A549 (cell line): ENCODE measurements around the gene MT1E. TPM values are rescaled to one million over a fixed set of nuclear protein-coding genes. Genes with fewer than 3 reads are reported as not detected.

Experiments used
- ATAC-seq, 2 experiments: fragments of 200-7000 bp in 1 of 2; fragments of >200 bp in 1 of 2; cut with Nextera tagmentation in 1 of 2; cut with Tn5 transposase in 1 of 2; 3 replicates each; pipeline versions ENCODE4 v1.8.0 to v1.9.1; 2018 to 2020; ENCODE audit warnings: mild to moderate bottlenecking in 1 of 2, moderate library complexity in 1 of 2
- CTCF ChIA-PET: fragments of 300-600 bp; sonication (Branson Sonifier 250); formaldehyde crosslinking; extraction: SDS; loops from one replicate; lab custom pipeline; 2021; ENCODE audit warnings: antibody characterized with exemption, inconsistent platforms; lab: Yijun Ruan, JAX
- POLR2A ChIA-PET: fragments of 350-600 bp; formaldehyde crosslinking; extraction: SDS; loops from one replicate; lab custom pipeline; 2021; ENCODE audit warnings: antibody characterized with exemption, inconsistent platforms; lab: Yijun Ruan, JAX
- DNase-seq, 2 experiments: peaks; one replicate each; pipeline versions ENCODE4 v3.0.0 to v3.0.0-alpha.2; 2011 to 2016; ENCODE audit warnings: low read depth in 1 of 2, low spot score in 1 of 2
- FAIRE-seq: peaks from 2 replicates; lab custom pipeline; 2011; peaks lifted over from hg19 to GRCh38; lab: Jason Lieb, UNC
- H3K27ac ChIP-seq, 2 experiments: fragments of >200 bp; sonication (Bioruptor Twin); formaldehyde crosslinking; 3 replicates each; pipeline ENCODE4 v1.5.1; 2016 to 2017
- H3K4me1 ChIP-seq: fragments of >200 bp; sonication (Bioruptor Twin); formaldehyde crosslinking; 3 replicates; pipeline ENCODE4 v1.6.1; 2016
- H3K4me2 ChIP-seq: fragments of >200 bp; sonication (Bioruptor Twin); formaldehyde crosslinking; 3 replicates; pipeline ENCODE4 v1.6.1; 2016
- H3K4me3 ChIP-seq: fragments of >200 bp; sonication (Bioruptor Twin); formaldehyde crosslinking; 3 replicates; pipeline ENCODE4 v1.5.1; 2016
- H3K9me3 ChIP-seq: fragments of >200 bp; sonication (Bioruptor Twin); formaldehyde crosslinking; 3 replicates; pipeline ENCODE4 v1.6.1; 2016
- ATOH8 ChIP-seq: fragments of 250-450 bp; sonication (Bioruptor Pico); IDR thresholded peaks from 2 replicates; pipeline ENCODE4 v1.5.0; 2020; ENCODE audit warnings: low read depth, mild to moderate bottlenecking, moderate library complexity
- CBX8 ChIP-seq: fragments of 200-600 bp; sonication (generic); IDR thresholded peaks from 2 replicates; pipeline ENCODE4 v1.6.1; 2016
- CHD2 ChIP-seq: fragments of 150-350 bp; IDR thresholded peaks from 2 replicates; pipeline ENCODE4 v1.6.1; 2014; ENCODE audit warnings: low read length; ENCODE audit not compliant: partially characterized antibody
- CHD4 ChIP-seq: fragments of 200-600 bp; sonication (generic); IDR thresholded peaks from 2 replicates; pipeline ENCODE4 v1.6.1; 2016; ENCODE audit warnings: antibody characterized with exemption, mild to moderate bottlenecking, borderline replicate concordance
- FOSB ChIP-seq: fragments of 250-450 bp; sonication (Bioruptor Pico); IDR thresholded peaks from 2 replicates; pipeline ENCODE4 v1.5.0; 2020; ENCODE audit warnings: mild to moderate bottlenecking, moderate library complexity
- FOXS1 ChIP-seq: fragments of 250-450 bp; sonication (Bioruptor Pico); IDR thresholded peaks from 2 replicates; pipeline ENCODE4 v1.5.0; 2020; ENCODE audit warnings: mild to moderate bottlenecking, moderate library complexity
- HMGXB4 ChIP-seq: fragments of 250-450 bp; sonication (Bioruptor Pico); IDR thresholded peaks from 2 replicates; pipeline ENCODE4 v1.5.0; 2021; ENCODE audit warnings: mild to moderate bottlenecking, moderate library complexity, borderline replicate concordance
- HOXA7 ChIP-seq: fragments of 250-450 bp; sonication (Bioruptor Pico); IDR thresholded peaks from 2 replicates; pipeline ENCODE4 v1.5.0; 2020; ENCODE audit warnings: mild to moderate bottlenecking, moderate library complexity
- JUN ChIP-seq, 2 experiments: fragments of >200 bp; sonication (Bioruptor Twin); formaldehyde crosslinking; IDR thresholded peaks; 2 replicates in 1 of 2; 3 replicates in 1 of 2; pipeline ENCODE4 v1.6.1; 2016 to 2017
- JUNB ChIP-seq: fragments of >200 bp; sonication (Bioruptor Twin); formaldehyde crosslinking; IDR thresholded peaks from 2 replicates; pipeline ENCODE4 v1.6.1; 2016
- KDM5A ChIP-seq: fragments of 200-600 bp; sonication (generic); IDR thresholded peaks from 2 replicates; pipeline ENCODE4 v1.6.1; 2016; ENCODE audit warnings: antibody characterized with exemption, mild to moderate bottlenecking
- MYC ChIP-seq: IDR thresholded peaks from 2 replicates; pipeline ENCODE4 v1.6.1; 2012; ENCODE audit warnings: mild to moderate bottlenecking, inconsistent platforms, low read length, improper control_type of control experiment, borderline replicate concordance
- NFE2L2 ChIP-seq: fragments of 150-350 bp; conservative IDR thresholded peaks from 2 replicates; pipeline ENCODE4 v1.6.1; 2014; ENCODE audit warnings: low read length
- PHF8 ChIP-seq: fragments of 200-600 bp; sonication (generic); IDR thresholded peaks from 2 replicates; pipeline ENCODE4 v1.6.1; 2016; ENCODE audit warnings: low read depth, mild to moderate bottlenecking, antibody characterized with exemption, moderate library complexity, borderline replicate concordance
- POLR2AphosphoS2 ChIP-seq: conservative IDR thresholded peaks from 2 replicates; pipeline ENCODE4 v1.6.1; 2012; ENCODE audit warnings: low read length, improper control_type of control experiment, inconsistent platforms
- RCOR1 ChIP-seq: fragments of 150-350 bp; IDR thresholded peaks from 2 replicates; pipeline ENCODE4 v1.6.1; 2014; ENCODE audit warnings: antibody characterized with exemption, low read length, low read depth
- REST ChIP-seq: fragments of 200-600 bp; sonication (generic); IDR thresholded peaks from 2 replicates; pipeline ENCODE4 v1.6.1; 2016; ENCODE audit warnings: antibody characterized with exemption, mild to moderate bottlenecking, moderate library complexity
- TFCP2L1 ChIP-seq: fragments of 250-450 bp; sonication (Bioruptor Pico); IDR thresholded peaks from 2 replicates; pipeline ENCODE4 v1.5.0; 2021; ENCODE audit warnings: mild to moderate bottlenecking
- USF2 ChIP-seq: fragments of 450-650 bp; IDR thresholded peaks from 2 replicates; pipeline ENCODE4 v1.6.1; 2014; ENCODE audit warnings: antibody characterized with exemption
- ZC3H11A ChIP-seq: fragments of 450-650 bp; IDR thresholded peaks from 2 replicates; pipeline ENCODE4 v1.6.1; 2014; ENCODE audit warnings: antibody characterized with exemption, mild to moderate bottlenecking
- ZSCAN20 ChIP-seq: fragments of 250-450 bp; sonication (Bioruptor Pico); IDR thresholded peaks from 2 replicates; pipeline ENCODE4 v1.8.0; 2022; ENCODE audit warnings: mild to moderate bottlenecking, moderate library complexity
- WGBS: methylation state at CpG from one replicate; pipeline ENCODE4 v1.1.6; 2017; ENCODE audit errors: missing lambda C conversion rate; 5-methylcytosine and 5-hydroxymethylcytosine counted together
- polyA plus RNA-seq, 4 experiments: library from polyadenylated mRNA; depleted of rRNA in 3 of 4; stranded (reverse); fragments of >200 nt; fragmentation: RNase III in 1 of 4; extraction: RNeasy Plus Mini Kit Qiagen cat#74134 plus additional on column Dnase treatment in 1 of 4; gene quantifications; 2 replicates in 3 of 4; 3 replicates in 1 of 4; pipeline ENCODE4 v1.2.3, GENCODE V29; 2011 to 2017

MT1E gene
- polyA plus RNA-seq, 2 of the 4 experiments (the other 2 are of a cell fraction) = not detected

- peak in 1 of 2 experiments; percentile 1; a peak in 1 of 6 replicates for ATAC-seq
- TF ChIP-seq KDM5A = peak; percentile 19; the same call in 1 of the 2 replicates
- no peak for TF ChIP-seq FOXS1
- TF ChIP-seq, all 56 proteins: peak for 1
- Histone ChIP-seq H3K27ac (peak overlapping the region; percentile 93 to 96), H3K4me1 (peaks cover 64% of the 10 kb centered on the region), H3K9me3 (no peaks in the 10 kb centered on the region), H3K4me3 (peak overlapping the region; percentile 61), H3K4me2 (peak overlapping the region; percentile 81)
- POLR2A ChIA-PET = interaction anchor here (0.9 to 10.8 kb wide), 19 partner anchors 10 to 205 kb away, joined by 3 to 185 read pairs (median 5); partner anchors contain the start of genes MT1F, MT1X, NUDT21 and OGFOD1
- CTCF ChIA-PET = interaction anchor here (0.9 to 19.7 kb wide), 8 partner anchors 8 to 94 kb away, joined by 3 to 340 read pairs (median 4); partner anchors contain the start of genes MT1A, MT1B and MT1F
- peak in 1 of 2 experiments; percentile 19 for DNase-seq
- WGBS = 2% methylated on average over 21 of the region's 21 CpGs
- no peak for FAIRE-seq
These were observed 16.6 kb upstream of the MT1E start for GRCh38 chr16:56608876-56609462.

- FAIRE-seq = no peak
- Histone ChIP-seq H3K4me2 (peak overlapping the region; percentile 81), H3K9me3 (no peaks in the 10 kb centered on the region), H3K27ac (peak overlapping the region; percentile 93 to 96), H3K4me1 (peaks cover 70% of the 10 kb centered on the region), H3K4me3 (peak overlapping the region; percentile 61)
- peak; percentile 53 to 63 for DNase-seq
- 3% methylated on average over 6 of the region's 6 CpGs for WGBS
- ATAC-seq = no peak
- TF ChIP-seq CBX8 (no peak), RCOR1 (no peak), JUNB (no peak), FOSB (CRISPR knock-in tag) (no peak; the same call in 1 of the 2 replicates), TFCP2L1 (CRISPR knock-in tag) (peak; percentile 79), MYC (no peak), HMGXB4 (CRISPR knock-in tag) (0 out of 2 replicates have a peak, but pooled peaks have one; percentile 59), ATOH8 (CRISPR knock-in tag) (no peak), JUN (IDR thresholded peaks at IDR 0.05) (peak in 1 of 2 experiments; percentile 26; a peak in 2 of 5 replicates), CHD4 (no peak), HOXA7 (CRISPR knock-in tag) (0 out of 2 replicates have a peak, but pooled peaks have one; percentile 9), ZSCAN20 (CRISPR knock-in tag) (no peak), CHD2 (no peak), REST (no peak), ZC3H11A (no peak), USF2 (no peak), POLR2AphosphoS2 (peak; percentile 87), PHF8 (no peak), NFE2L2 (no peak)
- POLR2A ChIA-PET = interaction anchor here (1.2 to 10.8 kb wide), 6 partner anchors 15 to 92 kb away, joined by 4 to 185 read pairs (median 21); partner anchors contain the start of genes MT1F and MT1X
- CTCF ChIA-PET = interaction anchor here (1.3 to 19.7 kb wide), 6 partner anchors 8 to 93 kb away, joined by 3 to 340 read pairs (median 5); partner anchors contain the start of genes MT1A, MT1B and MT1F
These were observed 16.1 kb upstream of the MT1E start for GRCh38 chr16:56609463-56609921.
